ENCODE data around the gene MXD4.

The MXD4 gene

GRCh38 chr4:2303686-2304320 lies 41.9 kb upstream of the MXD4 start:
- Histone ChIP-seq H3K36me3 (ENCODE audit: control insufficient read depth, insufficient read depth, low read length) (no peaks in the 10 kb centered on the region), H3K4me3 (replicated peaks; ENCODE audit: low read depth, low read length) (no peak overlapping the region), H3K27me3 (replicated peaks; ENCODE audit: control insufficient read depth, insufficient read depth, low read length) (no peaks in the 10 kb centered on the region)
- DNase-seq (ENCODE audit: extremely low read depth, insufficient read length), result no peak
- TF ChIP-seq CTCF (IDR thresholded peaks at IDR 0.05; ENCODE audit: insufficient read depth, low read length, poor library complexity, severe bottlenecking), result no peak

DNA sequence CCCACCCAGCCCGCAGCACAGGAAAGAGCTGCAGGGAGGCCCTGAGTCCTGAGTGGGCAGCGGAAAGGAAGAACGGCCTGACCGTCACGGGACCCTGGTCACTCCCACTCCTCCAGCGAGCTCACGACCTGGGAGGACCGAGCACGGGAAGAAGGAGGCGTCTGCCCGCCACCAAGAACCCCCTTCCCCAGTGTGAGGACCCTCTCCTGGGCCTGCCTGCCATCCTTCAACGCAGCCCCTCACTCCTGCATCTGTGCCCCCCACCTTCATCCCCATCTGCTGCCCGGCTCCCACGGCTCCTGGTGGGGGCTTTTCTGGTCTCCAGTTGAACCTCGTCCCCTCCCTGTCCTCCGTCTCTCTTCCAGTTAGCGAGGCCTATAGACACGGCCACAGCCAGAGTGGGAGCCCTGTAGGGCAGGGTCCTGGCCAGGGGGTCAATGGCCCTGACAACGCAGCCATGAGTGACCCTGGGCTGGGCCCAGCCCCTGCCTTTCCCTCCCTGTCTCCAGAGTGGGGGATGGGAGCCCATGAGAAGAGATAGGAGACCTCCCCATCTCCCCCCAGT lies 41.3 kb upstream of the MXD4 start:
- no peak for TF ChIP-seq CTCF (IDR thresholded peaks at IDR 0.05; ENCODE audit: insufficient read depth, low read length, poor library complexity, severe bottlenecking)
- Histone ChIP-seq H3K27me3 (replicated peaks; ENCODE audit: control insufficient read depth, insufficient read depth, low read length) (no peaks in the 10 kb centered on the region), H3K36me3 (ENCODE audit: control insufficient read depth, insufficient read depth, low read length) (no peaks in the 10 kb centered on the region), H3K4me3 (replicated peaks; ENCODE audit: low read depth, low read length) (no peak overlapping the region)
- no peak for DNase-seq (ENCODE audit: extremely low read depth, insufficient read length)

- no peaks in the 10 kb centered on the region for H3K27me3 ChIP-seq (replicated peaks; ENCODE audit: control insufficient read depth, insufficient read depth, low read length)
- DNase-seq (ENCODE audit: extremely low read depth, insufficient read length), result no peak
- no peak overlapping the region for H3K4me3 ChIP-seq (replicated peaks; ENCODE audit: low read depth, low read length)
- no peak for TF ChIP-seq CTCF (IDR thresholded peaks at IDR 0.05; ENCODE audit: insufficient read depth, low read length, poor library complexity, severe bottlenecking)
- H3K36me3 ChIP-seq (ENCODE audit: control insufficient read depth, insufficient read depth, low read length), result no peaks in the 10 kb centered on the region
Measured at GRCh38 chr4:2302387-2303119, 40.6 kb upstream of the MXD4 start.

DNA sequence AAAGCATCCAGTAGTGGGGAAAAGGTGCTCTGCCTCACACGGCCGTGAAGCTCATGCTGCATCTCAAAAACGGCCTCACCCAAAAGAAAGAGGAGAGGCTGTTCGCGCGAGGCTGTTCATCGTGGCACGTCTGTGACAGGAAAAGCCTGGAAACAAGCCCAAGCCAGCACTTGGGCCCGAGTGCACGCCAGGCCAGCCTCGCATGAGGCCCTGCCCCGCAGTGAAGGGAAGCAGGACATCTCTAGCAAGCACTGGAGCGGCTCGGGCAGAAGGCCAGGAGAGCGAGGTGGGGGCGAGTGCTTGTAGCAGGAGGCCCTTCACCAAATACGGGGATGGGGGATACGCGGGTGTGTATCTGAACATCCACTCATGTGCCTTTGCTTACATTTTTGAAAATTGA lies 39.9 kb upstream of the MXD4 start:
- TF ChIP-seq CTCF (IDR thresholded peaks at IDR 0.05; ENCODE audit: insufficient read depth, low read length, poor library complexity, severe bottlenecking), result no peak
- H3K36me3 ChIP-seq (ENCODE audit: control insufficient read depth, insufficient read depth, low read length), result no peaks in the 10 kb centered on the region
- H3K27me3 ChIP-seq (replicated peaks; ENCODE audit: control insufficient read depth, insufficient read depth, low read length), result no peaks in the 10 kb centered on the region; the same call in 1 of the 2 replicates
- H3K4me3 ChIP-seq (replicated peaks; ENCODE audit: low read depth, low read length), result no peak overlapping the region
- DNase-seq (ENCODE audit: extremely low read depth, insufficient read length), result no peak

- DNase-seq (ENCODE audit: extremely low read depth, insufficient read length), result no peak
- no peak for TF ChIP-seq CTCF (IDR thresholded peaks at IDR 0.05; ENCODE audit: insufficient read depth, low read length, poor library complexity, severe bottlenecking)
- Histone ChIP-seq H3K27me3 (replicated peaks; ENCODE audit: control insufficient read depth, insufficient read depth, low read length) (no peaks in the 10 kb centered on the region; the same call in 1 of the 2 replicates), H3K4me3 (replicated peaks; ENCODE audit: low read depth, low read length) (no peak overlapping the region), H3K36me3 (ENCODE audit: control insufficient read depth, insufficient read depth, low read length) (no peaks in the 10 kb centered on the region)
Measured at GRCh38 chr4:2301225-2301642, 39.3 kb upstream of the MXD4 start.

Measured in GM06990 (cell line).